Natural killer cell (primary cell): ENCODE data around the gene CAVIN1. TPM values are rescaled to one million over a fixed set of nuclear protein-coding genes. Genes with fewer than 3 reads are reported as not detected.
"Not testable (repeated sequence)": the region's sequence is repeated elsewhere in the genome, so short reads cannot be mapped to it uniquely, and the experiment has no call there.

Experiments
- ATAC-seq, 3 donors: fragments of 150-1000 bp in 2 of 3; fragments of 200-7000 bp in 1 of 3; cut with Tn5 transposase; 1 replicate in 1 of 3; 2 replicates in 2 of 3; pipeline ENCODE4 v1.10.0; 2021; ENCODE audit warnings: mild to moderate bottlenecking in 2 of 3, moderate library complexity in 2 of 3
- DNase-seq, 2 donors: peaks; one replicate each; pipeline versions ENCODE4 v3.0.0 to v3.0.0-alpha.2; 2013 to 2021; ENCODE audit warnings: mixed read lengths in 1 of 2
- H3K27ac ChIP-seq: one replicate; pipeline ENCODE4 v1.5.1; 2013; ENCODE audit warnings: mild to moderate bottlenecking, low read length
- H3K27me3 ChIP-seq: one replicate; pipeline ENCODE4 v1.6.1; 2013; ENCODE audit warnings: low read length; ENCODE audit not compliant: control insufficient read depth, insufficient read depth
- H3K36me3 ChIP-seq: one replicate; pipeline ENCODE4 v1.6.1; 2013; ENCODE audit warnings: low read length; ENCODE audit not compliant: control insufficient read depth, insufficient read depth
- H3K4me1 ChIP-seq: one replicate; pipeline ENCODE4 v1.6.1; 2013; ENCODE audit warnings: low read length; ENCODE audit not compliant: control insufficient read depth, insufficient read depth
- H3K4me3 ChIP-seq: one replicate; pipeline ENCODE4 v1.5.1; 2013; ENCODE audit warnings: low read length
- H3K9me3 ChIP-seq: one replicate; pipeline ENCODE4 v1.6.1; 2013; ENCODE audit warnings: low read length; ENCODE audit not compliant: control insufficient read depth, insufficient read depth
- H3K27ac Mint-ChIP-seq, 2 donors: one replicate each; pipeline ENCODE4 v1.8.0; 2022; ENCODE audit warnings: mild to moderate bottlenecking in 2 of 2, mixed read lengths in 2 of 2, moderate library complexity in 1 of 2
- H3K27me3 Mint-ChIP-seq, 2 donors: one replicate each; pipeline ENCODE4 v1.8.0; 2022; ENCODE audit warnings: low read depth in 2 of 2, mixed read lengths in 2 of 2
- H3K36me3 Mint-ChIP-seq: one replicate; pipeline ENCODE4 v1.8.0; 2022; ENCODE audit warnings: mixed read lengths
- H3K4me1 Mint-ChIP-seq, 2 donors: one replicate each; pipeline ENCODE4 v1.8.0; 2022; ENCODE audit warnings: mixed read lengths in 2 of 2
- H3K4me3 Mint-ChIP-seq: one replicate; pipeline ENCODE4 v1.8.0; 2022; ENCODE audit warnings: mild to moderate bottlenecking, moderate library complexity, mixed read lengths
- H3K9me3 Mint-ChIP-seq, 2 donors: one replicate each; pipeline ENCODE4 v1.8.0; 2022; ENCODE audit warnings: mixed read lengths in 2 of 2
- CTCF ChIP-seq: fragments of 200-600 bp; IDR thresholded peaks from one replicate; pipeline ENCODE4 v1.8.0; 2022; ENCODE audit warnings: antibody characterized with exemption
- WGBS: methylation state at CpG from one replicate; pipeline ENCODE4 v1.1.7; 2013; ENCODE audit warnings: missing lambda C conversion rate; ENCODE audit not compliant: insufficient coverage; 5-methylcytosine and 5-hydroxymethylcytosine counted together
- intact Hi-C: fragments of 100-400 bp; cut with micrococcal nuclease; formaldehyde crosslinking; loops from one replicate; pipeline ENCODE4 v1.14.2; 2022
- total RNA-seq, 4 donors: library from RNA; stranded (reverse); fragments of 120-200 nt in 1 of 4; gene quantifications; one replicate each; pipeline versions ENCODE4 v1.2.3 to v1.2.4, GENCODE V29; 2013 to 2022

Gene CAVIN1
- total RNA-seq, 3 donors from 2014 or later (not counting 1 experiment from before 2014, with no cell fraction given), result 0.11 to 0.20 TPM; not detected in 1

- H3K4me1 Mint-ChIP-seq, result peaks cover 10 to 14% of the 10 kb centered on the region in 2 donors
- H3K4me3 Mint-ChIP-seq, result no peak overlapping the region
- Histone ChIP-seq H3K4me1 (peaks cover 17% of the 10 kb centered on the region), H3K36me3 (no peaks in the 10 kb centered on the region), H3K4me3 (no peak overlapping the region), H3K27ac (no peak overlapping the region), H3K9me3 (no peaks in the 10 kb centered on the region), H3K27me3 (no peaks in the 10 kb centered on the region)
- 67% methylated on average over 3 of the region's 3 CpGs for WGBS
- no peak for DNase-seq
- intact Hi-C loops, result no loop called here
- H3K27me3 Mint-ChIP-seq, result no peaks in the 10 kb centered on the region
- no peaks in the 10 kb centered on the region for H3K9me3 Mint-ChIP-seq
- H3K36me3 Mint-ChIP-seq, result no peaks in the 10 kb centered on the region
- no peak overlapping the region for H3K27ac Mint-ChIP-seq
- no peak for TF ChIP-seq CTCF
- ATAC-seq, result no peak
These were observed 20.9 kb downstream of the CAVIN1 start for GRCh38 chr17:42402117-42402516.

GRCh38 chr17:42400844-42401375, 22.1 kb downstream of the CAVIN1 start:
- H3K4me3 Mint-ChIP-seq, H3K9me3 Mint-ChIP-seq, H3K27me3 ChIP-seq, DNase-seq, H3K27ac Mint-ChIP-seq, H3K27me3 Mint-ChIP-seq, ATAC-seq, H3K36me3 ChIP-seq, H3K36me3 Mint-ChIP-seq, intact Hi-C loops, H3K9me3 ChIP-seq, H3K27ac ChIP-seq, H3K4me3 ChIP-seq: not testable (repeated sequence)
- H3K4me1 Mint-ChIP-seq, result peaks cover 10 to 11% of the 10 kb centered on the region in 2 donors
- WGBS, result 91% methylated on average over 8 of the region's 8 CpGs
- H3K4me1 ChIP-seq, result peaks cover 10% of the 10 kb centered on the region

DNA sequence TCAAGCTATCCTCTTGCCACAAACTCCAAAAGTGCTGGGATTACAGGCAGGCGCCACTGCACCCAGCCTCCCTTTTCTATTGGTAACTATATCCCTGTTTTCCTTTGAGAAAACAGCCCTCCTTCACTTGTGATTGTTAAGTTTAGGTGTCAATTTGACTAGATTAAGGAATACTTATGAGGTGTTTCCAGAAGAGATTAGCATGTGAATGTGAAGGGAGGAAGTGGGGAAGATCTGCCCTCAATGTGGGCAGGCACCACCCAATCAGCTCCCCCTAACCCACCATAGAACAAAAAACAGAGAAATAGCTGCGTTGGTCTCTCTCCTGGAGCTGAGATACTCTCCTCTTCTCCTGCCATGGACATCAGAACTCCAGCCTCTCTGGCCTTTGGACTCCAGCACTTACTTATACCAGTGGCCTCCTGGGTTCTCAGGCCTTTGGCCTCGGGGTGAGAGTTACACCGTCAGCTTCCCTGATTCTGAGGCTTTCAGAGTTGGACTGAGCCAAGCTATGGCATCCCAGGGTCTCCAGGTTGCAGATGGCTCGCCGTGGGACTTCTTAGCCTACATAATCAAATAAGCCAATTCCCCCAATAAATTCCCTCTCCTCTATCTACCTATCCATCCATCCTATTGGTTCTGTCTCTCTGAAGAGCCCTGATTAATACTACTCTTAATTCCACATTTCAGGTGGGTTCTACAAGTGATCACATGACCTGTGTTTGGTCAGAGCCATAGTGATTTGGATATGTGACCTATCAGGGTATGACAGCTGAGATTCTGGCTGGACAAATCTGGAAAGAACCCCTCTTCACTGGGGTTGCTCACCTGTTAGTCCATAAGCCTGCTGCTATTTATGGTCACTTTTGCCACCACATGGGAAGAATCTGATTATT, 22.9 kb downstream of the CAVIN1 start:
- Mint-ChIP-seq H3K27ac (peak overlapping the region in 1 of 2 donors; percentile 35), H3K9me3 (no peaks in the 10 kb centered on the region), H3K36me3 (no peaks in the 10 kb centered on the region), H3K4me1 (peaks cover 10% of the 10 kb centered on the region in 2 donors), H3K4me3 (no peak overlapping the region), H3K27me3 (no peaks in the 10 kb centered on the region)
- Histone ChIP-seq H3K27me3 (no peaks in the 10 kb centered on the region), H3K4me1 (peaks cover 9% of the 10 kb centered on the region), H3K36me3 (no peaks in the 10 kb centered on the region), H3K4me3 (no peak overlapping the region), H3K9me3 (no peaks in the 10 kb centered on the region), H3K27ac (no peak overlapping the region)
- WGBS, result 80% methylated on average over 6 of the region's 6 CpGs
- peak in 1 of 3 donors; percentile 36 for ATAC-seq
- intact Hi-C loops, result no loop called here
- TF ChIP-seq CTCF, result no peak
- peak in 1 of 2 donors; percentile 27 for DNase-seq

- ATAC-seq, result no peak
- no peak overlapping the region for H3K27ac Mint-ChIP-seq
- no peak overlapping the region for H3K27ac ChIP-seq
These were observed 23.9 kb downstream of the CAVIN1 start for GRCh38 chr17:42399121-42399520.

GRCh38 chr17:42395601-42396000, 27.5 kb downstream of the CAVIN1 start:
- H3K27ac Mint-ChIP-seq, H3K4me3 ChIP-seq, H3K9me3 ChIP-seq, H3K4me1 Mint-ChIP-seq, H3K36me3 ChIP-seq, ATAC-seq, H3K4me3 Mint-ChIP-seq, H3K9me3 Mint-ChIP-seq, H3K27me3 Mint-ChIP-seq, H3K27ac ChIP-seq, H3K36me3 Mint-ChIP-seq, intact Hi-C loops, H3K27me3 ChIP-seq, H3K4me1 ChIP-seq, DNase-seq: not testable (repeated sequence)
- WGBS, result 98% methylated on average over 8 of the region's 8 CpGs

More at GRCh38 chr17:42399121-42399520, 23.9 kb downstream of the CAVIN1 start:
- H3K27me3 ChIP-seq, result no peaks in the 10 kb centered on the region
- no peaks in the 10 kb centered on the region for H3K36me3 Mint-ChIP-seq
- H3K9me3 ChIP-seq, result no peaks in the 10 kb centered on the region
- DNase-seq, result no peak
- TF ChIP-seq CTCF, result no peak
- 95% methylated on average over 2 of the region's 2 CpGs for WGBS
- H3K9me3 Mint-ChIP-seq, result no peaks in the 10 kb centered on the region
- H3K27me3 Mint-ChIP-seq, result no peaks in the 10 kb centered on the region
- no peak overlapping the region for H3K4me3 Mint-ChIP-seq
- H3K4me1 Mint-ChIP-seq, result peaks cover 10% of the 10 kb centered on the region in 2 donors
- H3K4me1 ChIP-seq, result peaks cover 9% of the 10 kb centered on the region
- H3K4me3 ChIP-seq, result no peak overlapping the region
- no peaks in the 10 kb centered on the region for H3K36me3 ChIP-seq
- intact Hi-C loops, result no loop called here
